NCI-H146 treated with DMSO at 0.1 percent for 48 hours (cell line): ENCODE measurements around the gene SPATA6L.
"Not testable (repeated sequence)": the region's sequence is repeated elsewhere in the genome, so short reads cannot be mapped to it uniquely, and the experiment has no call there.

ENCODE experiments used
- DNase-seq: peaks from one replicate; lab custom pipeline; 2025; ENCODE audit not compliant: unreplicated experiment; lab: John Stamatoyannopoulos, UW

SPATA6L gene

DNA sequence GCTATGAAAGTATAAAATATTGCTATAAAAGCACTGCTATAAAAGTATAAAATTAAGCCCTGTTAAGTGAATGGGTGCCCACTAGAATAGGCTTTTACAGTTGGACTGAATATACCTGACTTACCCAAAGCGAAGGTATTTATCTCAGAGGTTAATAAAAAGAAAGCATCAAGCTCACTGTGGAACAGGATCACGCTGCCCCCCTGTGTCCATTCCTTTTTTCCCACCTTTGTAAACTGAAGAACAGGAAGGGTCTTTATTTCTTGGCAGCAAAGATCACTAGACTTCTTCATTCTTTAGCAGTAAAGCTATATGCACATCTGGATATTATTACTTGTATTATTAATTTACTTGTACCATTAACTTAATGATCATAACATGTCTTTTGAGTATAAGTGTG, 26.3 kb downstream of the SPATA6L start:
- DNase-seq = peak; percentile 54

DNA sequence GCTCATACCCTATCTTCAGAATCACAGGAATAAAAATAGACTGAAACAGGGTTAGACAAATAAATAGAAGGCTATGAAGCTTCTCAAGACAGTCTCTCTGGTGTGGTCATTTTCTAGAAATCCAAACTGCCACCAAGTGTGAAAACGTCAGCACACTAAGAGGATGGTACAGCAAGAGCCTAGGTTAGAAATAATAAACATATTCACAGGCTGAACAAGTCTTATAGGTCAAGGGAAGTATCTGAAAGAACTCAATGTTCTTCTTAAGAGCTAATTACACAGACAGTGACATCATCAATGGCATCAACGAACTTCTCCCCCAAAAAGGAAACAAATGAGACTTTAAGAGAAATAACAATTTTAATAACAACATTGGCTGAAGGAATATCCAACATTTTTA, 26.9 kb downstream of the SPATA6L start:
- no peak for DNase-seq

DNA sequence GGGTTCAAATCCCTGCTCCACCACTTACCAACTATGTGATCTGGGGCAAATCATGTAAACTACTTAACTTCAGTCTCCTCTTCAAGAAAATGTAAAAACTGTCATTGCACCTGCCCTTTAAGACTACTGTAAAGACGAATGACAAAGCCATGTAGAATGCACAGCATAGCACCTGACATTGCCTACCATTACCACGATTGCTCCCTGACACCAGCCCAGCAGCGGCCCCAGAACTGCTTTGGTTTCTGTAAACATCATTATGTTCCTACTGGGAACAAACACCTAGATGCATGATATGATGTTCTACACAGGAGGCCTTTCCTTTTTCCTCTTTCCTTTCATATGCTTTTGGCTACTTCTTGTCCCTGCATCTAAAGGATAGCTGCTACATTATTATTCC, 27.3 kb downstream of the SPATA6L start:
- no peak for DNase-seq

DNA sequence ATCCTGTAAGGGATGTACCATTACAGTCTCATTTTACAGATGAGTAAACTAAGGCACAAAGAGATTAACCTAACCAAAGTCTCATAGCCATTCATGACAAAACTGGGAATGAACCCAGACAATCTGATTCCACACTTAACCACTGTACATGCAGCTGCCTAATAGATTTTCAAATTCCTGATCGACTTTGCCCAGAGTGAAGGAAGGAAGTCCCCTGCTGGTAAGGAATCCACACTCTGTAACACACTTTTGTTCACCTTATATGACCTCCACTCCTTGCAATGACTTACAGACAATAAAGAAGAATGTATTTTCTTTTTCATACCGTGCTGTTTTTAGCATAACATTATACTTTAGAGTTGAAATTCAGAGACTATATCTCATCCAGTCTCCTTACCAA, 35.4 kb downstream of the SPATA6L start:
- no peak for DNase-seq

DNA sequence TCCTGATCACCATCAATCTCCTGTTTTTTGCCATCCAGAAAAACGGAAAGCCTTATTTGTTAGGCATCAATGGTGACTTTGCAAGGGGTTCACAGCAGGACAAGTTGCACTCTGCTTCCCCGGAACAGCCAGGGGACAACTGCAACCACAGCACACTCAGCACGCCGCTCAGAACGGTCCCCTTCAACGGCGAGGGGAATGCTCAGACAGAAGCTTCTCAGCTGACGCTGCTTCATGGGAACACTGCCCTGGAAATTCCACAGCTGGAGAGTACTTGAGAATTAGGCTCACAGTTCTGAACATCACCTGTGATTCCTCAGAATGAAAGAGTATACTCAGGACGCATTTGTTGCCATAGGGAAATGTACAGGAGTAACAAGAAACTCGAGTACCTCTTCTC, 44.3 kb downstream of the SPATA6L start:
- DNase-seq = no peak

DNA sequence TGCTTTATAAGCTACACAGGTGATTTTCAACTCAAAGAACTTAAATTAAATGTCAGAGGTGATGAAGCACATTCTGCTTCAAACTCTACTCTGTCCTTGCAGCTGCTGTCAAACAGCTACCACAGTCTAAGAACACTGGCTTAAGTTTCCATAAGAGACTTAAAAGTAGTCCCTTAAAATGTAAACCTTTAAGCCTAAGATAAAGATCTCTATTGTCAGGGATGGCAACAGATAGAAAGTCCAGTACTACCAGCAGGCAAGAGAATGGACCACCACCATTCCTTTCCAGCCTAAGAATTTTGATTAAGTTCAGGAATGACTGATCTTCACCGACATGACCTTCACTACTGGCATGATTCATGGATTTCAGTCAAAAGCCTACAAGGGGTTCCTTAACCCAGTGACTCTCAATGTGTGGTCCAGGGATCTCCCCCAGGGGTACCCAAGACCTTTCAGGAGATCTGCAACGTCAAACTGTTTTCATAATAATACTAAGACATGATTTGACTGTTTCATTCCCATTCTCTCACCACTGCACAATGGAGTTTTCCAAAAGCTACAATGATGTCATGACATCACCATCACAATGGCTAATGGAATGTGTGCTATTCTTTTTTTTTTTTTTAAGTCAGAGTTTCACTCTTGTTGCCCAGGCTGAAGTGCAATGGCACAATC, 45.3 kb downstream of the SPATA6L start:
- DNase-seq = no peak

DNA sequence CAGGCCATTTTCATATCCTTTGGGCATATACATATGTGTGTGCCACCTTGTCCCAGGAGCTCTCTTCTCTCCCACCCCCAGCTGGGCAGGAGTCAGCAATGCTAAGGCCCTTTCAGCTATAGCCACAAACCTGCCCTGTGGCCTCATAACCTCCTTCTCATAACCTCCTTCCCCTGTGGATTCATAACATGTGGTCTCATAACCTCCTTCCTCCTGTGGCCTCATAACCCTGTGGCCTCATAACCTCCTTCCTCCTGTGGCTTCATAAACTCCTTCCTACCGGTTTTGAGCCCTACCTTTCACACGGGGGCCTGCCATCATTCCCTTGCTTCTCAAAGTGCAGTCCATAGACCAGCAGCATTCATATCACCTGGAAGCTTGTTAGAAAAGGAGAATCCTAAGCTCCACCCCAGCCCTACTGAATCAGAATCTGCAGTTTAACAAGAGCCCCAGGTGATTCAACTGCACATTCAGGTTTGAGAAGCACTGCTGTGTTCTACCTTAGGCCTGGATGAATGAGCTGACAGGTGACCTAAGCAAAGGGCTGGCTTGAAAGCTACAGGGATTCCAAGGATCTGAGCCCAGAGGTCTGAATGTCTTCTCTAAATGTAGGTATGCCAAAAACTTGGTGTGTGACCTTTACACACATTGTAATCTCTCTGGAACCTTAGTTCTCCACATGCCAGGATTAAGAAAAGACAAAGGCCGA, 46.1 kb downstream of the SPATA6L start:
- no peak for DNase-seq

DNA sequence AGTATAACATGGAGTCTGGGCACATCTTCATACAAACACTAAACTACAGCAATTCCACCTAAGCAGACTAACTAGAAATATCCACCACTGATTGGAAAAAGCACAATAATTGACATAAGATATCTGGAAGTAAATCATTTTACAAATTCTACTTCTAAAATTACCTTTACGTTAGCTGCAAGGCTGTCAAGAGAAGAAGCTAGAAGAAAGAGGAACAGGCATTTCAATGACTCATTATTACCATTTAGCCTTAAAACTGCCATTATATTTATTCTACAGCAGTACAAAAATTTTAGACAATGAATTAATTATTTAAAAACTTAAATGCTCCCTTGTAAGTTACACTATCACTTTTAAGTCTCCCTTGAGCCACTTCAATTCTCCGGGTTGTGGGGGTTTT, 47.6 kb downstream of the SPATA6L start:
- DNase-seq = no peak

DNA sequence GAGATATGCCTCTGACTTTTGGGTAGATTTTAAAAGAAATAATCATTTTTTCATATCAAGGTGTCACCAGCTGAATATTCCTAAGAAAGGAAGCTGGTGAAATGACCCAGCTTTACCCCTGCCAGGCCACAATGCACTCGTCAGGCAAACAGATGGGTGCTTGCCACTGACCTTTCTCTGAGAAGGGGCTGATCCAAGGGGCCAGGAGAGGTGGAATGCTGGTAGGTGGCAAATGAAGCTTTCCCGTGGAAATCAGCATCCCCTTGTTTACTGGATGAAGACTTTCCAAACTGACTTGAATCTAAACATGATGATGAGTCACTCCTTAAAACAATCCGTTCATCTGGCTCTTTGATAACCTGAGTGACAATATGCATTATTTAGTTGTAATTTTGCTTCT, 48.5 kb downstream of the SPATA6L start:
- no peak for DNase-seq

DNA sequence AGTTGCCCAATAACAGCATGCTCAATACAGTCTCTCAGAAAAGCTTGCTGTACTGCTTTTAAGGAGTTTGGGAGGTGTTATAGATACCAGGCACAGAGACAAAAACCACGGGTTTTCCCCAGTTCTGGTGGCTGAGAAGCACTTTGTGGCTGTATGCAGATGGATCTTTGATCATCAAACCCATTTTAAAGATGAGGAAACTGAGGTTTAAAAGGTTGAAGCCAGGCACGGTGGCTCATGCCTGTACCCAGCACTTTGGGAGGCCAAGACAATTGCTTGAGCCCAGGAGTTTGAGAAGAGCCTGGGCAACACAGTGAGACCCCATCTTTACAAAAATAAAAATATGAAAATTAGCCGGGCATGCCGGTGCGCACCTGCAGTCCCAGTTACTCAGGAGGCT, 50.5 kb downstream of the SPATA6L start:
- no peak for DNase-seq

DNA sequence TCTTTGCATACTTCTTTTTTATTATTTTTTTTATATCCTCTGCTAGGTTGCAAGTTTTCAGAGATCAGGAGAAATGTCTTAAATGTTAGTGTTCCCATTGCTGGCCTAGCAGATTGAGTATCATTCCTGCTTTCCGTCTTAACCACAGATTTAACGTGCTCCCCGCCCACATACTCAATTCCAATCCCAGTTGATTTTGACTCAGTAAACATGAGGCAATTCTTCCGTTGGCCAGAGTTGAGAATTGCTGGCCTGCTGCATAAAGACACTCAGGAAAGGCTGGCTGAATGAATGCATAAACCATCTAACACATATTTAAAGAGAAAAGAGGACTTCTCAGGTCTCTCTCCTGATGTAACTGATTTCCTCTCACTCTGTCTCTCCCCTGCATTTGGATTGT, 51.0 kb downstream of the SPATA6L start:
- DNase-seq = no peak

DNA sequence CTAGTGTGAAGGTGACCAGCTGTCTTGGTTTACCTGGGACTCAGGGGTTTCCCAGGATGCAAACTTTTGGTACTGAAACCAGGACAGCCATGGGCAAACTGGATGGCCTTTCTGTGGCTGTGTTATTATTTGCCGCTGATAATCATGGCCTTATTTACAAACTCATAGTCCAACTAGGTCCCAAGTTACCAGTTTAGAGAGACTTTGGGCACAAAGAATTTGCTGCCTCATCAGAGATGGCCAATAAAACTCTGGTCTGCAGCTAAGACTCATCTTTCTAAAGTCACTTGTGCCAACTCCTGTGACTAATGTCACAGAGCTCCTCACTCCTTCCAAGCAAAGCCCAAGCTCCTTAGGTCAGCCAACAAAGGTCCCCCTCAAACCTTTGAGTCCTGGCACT, 51.7 kb downstream of the SPATA6L start:
- DNase-seq = no peak

DNA sequence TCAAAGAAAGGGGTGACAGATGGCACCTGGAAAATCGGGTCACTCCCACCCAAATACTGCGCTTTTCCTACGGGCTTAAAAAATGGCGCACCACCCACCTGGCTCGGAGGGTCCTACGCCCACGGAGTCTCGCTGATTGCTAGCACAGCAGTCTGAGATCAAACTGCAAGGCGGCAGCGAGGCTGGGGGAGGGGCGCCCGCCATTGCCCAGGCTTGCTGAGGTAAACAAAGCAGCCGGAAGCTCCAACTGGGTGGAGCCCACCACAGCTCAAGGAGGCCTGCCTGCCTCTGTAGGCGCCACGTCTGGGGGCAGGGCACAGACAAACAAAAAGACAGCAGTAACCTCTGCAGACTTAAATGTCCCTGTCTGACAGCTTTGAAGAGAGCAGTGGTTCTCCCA, 60.2 kb downstream of the SPATA6L start:
- not testable (repeated sequence) for DNase-seq

DNA sequence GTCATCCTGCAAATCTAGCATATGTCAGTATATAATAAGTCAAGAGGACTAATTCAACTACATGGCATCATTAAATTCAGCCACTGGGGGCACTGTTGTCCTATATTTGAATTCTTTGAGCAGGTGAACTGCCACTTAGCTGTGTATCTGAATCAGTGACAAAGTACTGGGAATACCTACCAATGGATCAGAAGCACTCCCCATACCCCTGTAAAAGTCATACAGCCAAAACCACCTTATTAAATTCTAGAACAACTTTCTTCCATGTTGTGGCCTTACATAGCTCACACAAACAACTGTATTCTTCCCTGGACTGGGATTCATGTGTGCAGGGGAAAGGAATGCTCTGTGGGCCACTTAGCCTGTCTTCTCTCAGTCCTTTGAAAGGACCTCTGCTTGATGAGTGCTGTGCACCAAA, 61.6 kb downstream of the SPATA6L start:
- peak; percentile 53 for DNase-seq

DNA sequence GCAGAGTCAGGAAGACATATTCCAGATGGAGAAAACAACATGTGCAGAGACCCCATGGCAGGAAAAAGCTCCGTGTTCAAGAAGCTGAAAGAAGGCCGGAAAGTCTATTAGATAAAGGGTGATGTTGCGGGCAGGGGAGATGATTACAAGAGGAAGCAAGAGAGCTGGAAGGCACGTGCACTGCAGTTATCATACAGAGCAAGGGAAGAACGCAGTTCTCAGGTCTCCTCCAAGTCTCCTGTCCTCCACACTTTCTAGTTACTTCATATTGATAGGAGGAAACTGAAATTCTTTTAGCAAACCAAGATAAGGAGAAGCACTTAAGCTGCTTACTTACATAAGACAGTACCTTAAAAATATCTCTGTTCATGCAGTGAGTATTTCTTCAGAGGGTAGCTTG, 62.5 kb downstream of the SPATA6L start:
- no peak for DNase-seq

DNA sequence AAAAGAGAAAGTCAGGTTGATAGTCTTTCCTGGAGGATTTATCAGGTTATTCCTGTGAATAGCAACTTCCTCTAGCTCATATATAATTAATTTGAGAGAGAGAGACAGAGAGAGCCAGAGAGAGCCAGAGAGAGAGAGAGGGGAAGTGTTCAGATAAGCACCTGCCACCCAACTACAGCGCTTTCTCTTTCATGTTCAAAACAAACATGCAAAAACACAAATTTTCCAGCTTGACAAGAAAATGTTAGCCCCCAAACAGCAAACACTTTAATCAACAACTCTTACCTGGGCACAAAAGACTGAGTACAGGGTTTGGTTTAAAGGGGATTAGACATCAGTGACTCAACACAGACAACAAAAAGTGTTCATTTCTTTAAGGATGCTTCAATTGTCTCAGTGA, 65.9 kb downstream of the SPATA6L start:
- DNase-seq = no peak

DNA sequence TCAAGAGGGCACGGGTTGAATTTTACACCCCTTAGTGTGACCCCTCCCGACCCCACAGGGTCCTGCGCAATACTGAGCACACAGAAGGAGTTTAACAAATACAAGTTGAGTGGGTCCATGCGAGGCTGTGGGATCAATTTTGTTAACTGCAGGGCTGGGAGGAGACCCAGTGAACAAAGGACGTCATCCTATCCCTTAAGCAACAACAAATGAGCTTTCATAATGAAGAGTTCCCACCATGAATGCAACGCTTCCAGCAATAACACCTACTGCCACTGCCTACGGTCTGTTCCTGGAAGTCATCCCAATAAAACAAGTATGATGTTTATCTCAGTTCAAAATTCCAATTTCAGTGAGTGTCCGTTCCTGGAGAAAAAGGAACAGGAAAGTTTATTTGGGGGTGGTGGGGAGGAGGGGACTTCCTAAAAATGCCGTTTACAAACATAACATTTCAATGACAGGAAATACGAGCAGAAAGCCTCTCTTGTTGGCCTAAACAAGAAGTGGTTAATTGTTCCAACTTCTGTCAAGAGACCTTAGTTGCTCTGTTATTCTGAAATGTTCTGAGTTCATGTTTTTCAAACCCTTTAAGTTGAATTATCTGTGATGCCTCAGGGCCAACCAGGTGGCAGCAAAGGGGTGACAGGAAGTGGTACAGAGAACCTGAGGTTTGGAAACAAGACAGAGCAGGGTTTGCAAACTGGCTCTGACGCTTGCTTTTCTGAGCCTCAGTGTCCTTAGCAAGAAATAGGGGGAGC, 69.9 kb downstream of the SPATA6L start:
- no peak for DNase-seq

DNA sequence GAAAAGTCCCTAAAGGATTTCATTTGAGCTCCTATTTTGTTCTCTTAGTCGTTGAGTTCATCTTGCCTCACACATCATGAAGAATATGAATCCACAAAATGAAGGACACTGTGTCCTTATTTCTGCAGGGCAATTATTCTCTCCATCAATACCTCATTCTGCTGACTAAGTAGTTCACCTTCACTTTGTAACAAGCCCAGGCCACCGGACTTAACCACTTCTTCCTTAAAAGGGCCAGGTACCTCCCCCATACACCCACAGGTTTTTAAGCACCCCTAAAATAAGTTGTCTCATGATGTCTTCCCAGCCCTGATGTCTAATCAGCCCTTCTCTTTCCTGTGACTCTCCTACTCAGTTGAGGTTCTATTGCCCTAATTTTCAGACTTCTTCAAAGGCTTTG, 71.3 kb downstream of the SPATA6L start:
- no peak for DNase-seq

DNA sequence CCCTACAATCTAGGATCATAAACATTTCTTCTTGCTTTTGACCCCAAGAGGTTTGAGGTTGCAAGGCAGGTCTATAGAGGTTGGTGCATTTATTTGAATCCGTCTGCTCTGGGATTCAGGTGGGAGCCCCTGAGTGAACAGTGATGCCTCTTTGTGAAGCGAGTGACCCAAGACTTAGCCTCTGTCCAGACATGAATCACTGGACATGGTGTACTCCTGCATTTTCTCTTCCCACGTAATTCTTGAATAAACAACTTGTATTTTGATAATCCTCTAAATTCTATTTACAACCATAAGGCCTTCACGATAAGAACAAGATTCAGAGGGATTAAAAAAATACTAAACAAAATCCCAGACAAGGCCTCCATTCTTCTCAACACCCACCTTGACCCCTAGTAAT, 71.7 kb downstream of the SPATA6L start:
- no peak for DNase-seq

DNA sequence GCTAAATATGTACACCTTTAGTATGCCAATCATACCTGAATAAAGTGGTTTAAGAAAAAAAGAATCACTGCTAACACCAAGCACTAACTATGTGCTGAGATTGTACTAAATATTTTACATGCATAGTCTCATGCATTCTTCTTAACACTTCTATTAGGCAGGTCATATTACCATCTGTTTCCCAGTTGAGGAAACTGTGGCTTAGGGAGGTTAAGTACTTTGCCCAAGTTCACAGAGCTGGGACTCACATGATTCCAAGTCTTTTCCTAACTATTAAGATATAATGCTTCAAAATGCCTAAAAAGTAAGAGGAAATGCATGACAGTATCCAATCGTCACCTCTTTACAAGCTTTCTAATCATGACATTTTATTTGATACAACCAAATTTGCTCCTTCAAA, 73.4 kb downstream of the SPATA6L start:
- no peak for DNase-seq

DNA sequence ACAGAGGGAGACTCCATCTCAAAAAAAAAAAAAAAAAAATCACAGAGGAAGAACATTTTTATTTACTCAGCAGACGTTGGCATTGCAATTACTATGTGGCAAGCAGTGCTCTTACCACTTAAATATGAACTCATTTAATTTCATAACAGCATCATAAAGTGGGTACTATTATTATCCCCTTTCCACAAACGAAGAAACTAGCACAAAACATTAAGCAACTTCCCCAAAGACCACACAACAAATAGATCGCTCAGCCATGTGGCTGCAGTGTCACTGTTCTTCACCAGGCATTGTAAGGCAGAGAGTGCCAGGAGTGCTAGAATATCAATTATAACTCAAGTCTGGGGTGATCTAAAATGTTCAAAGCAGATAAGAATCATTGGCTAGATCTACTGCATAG, 74.0 kb downstream of the SPATA6L start:
- no peak for DNase-seq

DNA sequence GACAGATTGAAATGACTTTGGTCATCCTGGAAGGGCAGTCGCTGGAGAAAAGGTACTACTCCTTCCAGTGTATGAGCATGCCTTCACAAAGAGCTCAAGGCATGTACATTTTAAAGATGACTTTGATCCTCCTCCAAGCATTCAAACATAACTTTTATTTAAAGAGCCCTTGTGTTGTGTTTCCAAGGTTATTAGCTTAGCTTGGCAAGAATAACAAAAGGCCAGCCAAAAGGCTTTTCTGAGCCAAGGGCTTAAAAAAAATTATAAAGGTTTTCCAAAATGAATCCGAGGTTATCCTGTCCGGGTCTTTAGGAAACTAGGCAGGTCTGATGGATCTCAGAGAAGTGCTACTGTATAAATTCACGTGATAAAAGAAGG, 75.2 kb downstream of the SPATA6L start:
- no peak for DNase-seq
